K562 (cell line): ENCODE results near the gene FGF14. TPM values are rescaled to one million over a fixed set of nuclear protein-coding genes. Genes with fewer than 3 reads are reported as not detected.

Source experiments
- ATAC-seq: fragments of 200-7000 bp; cut with Tn5 transposase; 3 replicates; pipeline ENCODE4 v1.9.1; 2020; ENCODE audit warnings: moderate library complexity
- BruUV-seq: library from RNA; stranded (reverse); fragments of 400-500 nt; replicated peaks from 2 replicates; lab custom pipeline; 2021; lab: Mats Ljungman, UMichigan
- CTCF ChIA-PET: fragments of 300-600 bp; formaldehyde crosslinking; extraction: SDS; loops from one replicate; lab custom pipeline; 2021; ENCODE audit warnings: low intra/inter-chr PET ratio; lab: Yijun Ruan, JAX
- POLR2A ChIA-PET: fragments of 300-600, 350-650 bp; sonication (Branson Sonifier 250); formaldehyde crosslinking; extraction: SDS; loops from one replicate; lab custom pipeline; 2021; ENCODE audit warnings: antibody characterized with exemption, inconsistent platforms; lab: Yijun Ruan, JAX
- DNase-seq, 4 experiments: peaks; one replicate each; pipeline versions ENCODE4 v3.0.0 to v3.0.0-alpha.2; 2011 to 2018; ENCODE audit warnings: low spot score in 3 of 4, mixed read lengths in 3 of 4; ENCODE audit errors: extremely low read depth in 1 of 4
- FAIRE-seq: peaks from 2 replicates; lab custom pipeline; 2011; peaks lifted over from hg19 to GRCh38; lab: Jason Lieb, UNC
- H2AFZ ChIP-seq: 2 replicates; pipeline ENCODE4 v1.6.0; 2011; ENCODE audit warnings: low read depth, low read length, control low read depth, inconsistent platforms
- H3K27ac ChIP-seq: fragments of 200-600 bp; 3 replicates; pipeline ENCODE4 v1.8.0; 2011; ENCODE audit warnings: low read depth, mild to moderate bottlenecking, control low read depth, inconsistent platforms, low read length, moderate library complexity, mixed read lengths; ENCODE audit errors: extremely low read depth
- H3K27me3 ChIP-seq, 2 experiments: fragments of 300-600 bp in 1 of 2; 2 replicates in 1 of 2; 3 replicates in 1 of 2; pipeline versions ENCODE4 v1.6.0 to v1.8.0; 2011; ENCODE audit warnings: inconsistent platforms in 2 of 2, low read length in 2 of 2, mild to moderate bottlenecking in 1 of 2, mixed read lengths in 1 of 2, moderate library complexity in 1 of 2; ENCODE audit not compliant: control insufficient read depth in 2 of 2, insufficient read depth in 2 of 2
- H3K36me3 ChIP-seq: fragments of 300-600 bp; 3 replicates; pipeline ENCODE4 v1.8.0; 2011; ENCODE audit warnings: mild to moderate bottlenecking, low read length, inconsistent platforms; ENCODE audit not compliant: control insufficient read depth, insufficient read depth
- H3K4me1 ChIP-seq, 2 experiments: fragments of 200-600 bp in 1 of 2; replicated peaks in 1 of 2; 2 replicates in 1 of 2; 3 replicates in 1 of 2; pipeline versions ENCODE4 v1.5.1 to v1.8.0; 2011; ENCODE audit warnings: inconsistent platforms in 2 of 2, low read length in 2 of 2, mild to moderate bottlenecking in 1 of 2, mixed read lengths in 1 of 2, moderate library complexity in 1 of 2; ENCODE audit not compliant: control insufficient read depth in 2 of 2, insufficient read depth in 2 of 2
- H3K4me2 ChIP-seq: 2 replicates; pipeline ENCODE4 v1.6.1; 2011; ENCODE audit warnings: low read length, control low read depth, inconsistent platforms, mixed read lengths; ENCODE audit not compliant: insufficient read depth
- H3K4me3 ChIP-seq: fragments of 200-600 bp; sonication (generic), shearing (Covaris generic); 2 replicates; pipeline ENCODE4 v1.5.1; 2016; ENCODE audit warnings: control low read depth, inconsistent platforms
- H3K79me2 ChIP-seq: fragments of 200-600 bp; 3 replicates; pipeline ENCODE4 v1.8.0; 2011; ENCODE audit warnings: low read length, inconsistent platforms; ENCODE audit not compliant: control insufficient read depth, insufficient read depth
- H3K9ac ChIP-seq, 2 experiments: 2 replicates each; pipeline versions ENCODE4 v1.6.0 to v1.6.1; 2011; ENCODE audit warnings: low read depth in 2 of 2, low read length in 2 of 2, control low read depth in 1 of 2, inconsistent platforms in 1 of 2, mild to moderate bottlenecking in 1 of 2, mixed read lengths in 1 of 2; ENCODE audit not compliant: insufficient read depth in 1 of 2
- H3K9me1 ChIP-seq: one replicate; pipeline ENCODE4 v1.6.0; 2011; ENCODE audit warnings: inconsistent platforms, mild to moderate bottlenecking, low read length, moderate library complexity; ENCODE audit not compliant: control insufficient read depth, insufficient read depth
- H3K9me3 ChIP-seq: replicated peaks from 2 replicates; pipeline ENCODE4 v1.5.1; 2011; ENCODE audit warnings: low read depth, low read length, inconsistent platforms; ENCODE audit not compliant: control insufficient read depth, insufficient read depth
- H4K20me1 ChIP-seq: replicated peaks from 2 replicates; pipeline ENCODE4 v1.6.1; 2011; ENCODE audit warnings: low read length, inconsistent platforms, mixed read lengths; ENCODE audit not compliant: control insufficient read depth, insufficient read depth
- CBFA2T2 ChIP-seq: fragments of 450-650 bp; conservative IDR thresholded peaks from 2 replicates; pipeline ENCODE4 v1.6.1; 2017; ENCODE audit warnings: mild to moderate bottlenecking
- HMG20A ChIP-seq: fragments of 450-650 bp; formaldehyde crosslinking; conservative IDR thresholded peaks from 2 replicates; pipeline ENCODE4 v1.4.0; 2020; ENCODE audit warnings: mild to moderate bottlenecking, mixed read lengths
- KDM4B ChIP-seq, 2 experiments: fragments of 450-650 bp in 1 of 2; sonication (generic) in 1 of 2; IDR thresholded peaks; 2 replicates each; pipeline ENCODE4 v1.6.1; 2016 to 2017; ENCODE audit warnings: borderline replicate concordance in 2 of 2, antibody characterized with exemption in 1 of 2, low read depth in 1 of 2, mild to moderate bottlenecking in 1 of 2
- RREB1 ChIP-seq: fragments of 250-450 bp; sonication (Bioruptor Pico); IDR thresholded peaks from 2 replicates; pipeline ENCODE4 v1.4.0; 2020
- SAFB ChIP-seq: fragments of 200-400 bp; formaldehyde crosslinking; IDR thresholded peaks from 2 replicates; pipeline ENCODE4 v1.6.1; 2017; ENCODE audit warnings: low read depth, low read length, borderline replicate concordance
- ZBTB1 ChIP-seq: sonication (generic); formaldehyde crosslinking; IDR thresholded peaks from 2 replicates; pipeline ENCODE4 v1.8.1; 2023; ENCODE audit warnings: missing genetic modification reagents, low read depth, mild to moderate bottlenecking, borderline replicate concordance
- ZBTB17 ChIP-seq: fragments of 450-650 bp; formaldehyde crosslinking; IDR thresholded peaks from 2 replicates; pipeline ENCODE4 v1.4.0; 2020; ENCODE audit warnings: mild to moderate bottlenecking
- ZNF668 ChIP-seq: fragments of 250-450 bp; sonication (Bioruptor Pico); IDR thresholded peaks from 2 replicates; pipeline ENCODE4 v1.8.0; 2022; ENCODE audit warnings: mild to moderate bottlenecking, inconsistent platforms
- ZNF699 ChIP-seq: fragments of 250-450 bp; sonication (Bioruptor Pico); IDR thresholded peaks from 2 replicates; pipeline ENCODE4 v1.8.0; 2021; ENCODE audit warnings: mild to moderate bottlenecking, moderate library complexity; ENCODE audit not compliant: insufficient replicate concordance
- ZNF766 ChIP-seq: fragments of 200-800 bp; sonication (Bioruptor generic); conservative IDR thresholded peaks from 2 replicates; pipeline ENCODE4 v1.6.1; 2016; ENCODE audit warnings: missing genetic modification characterization, missing compliant biosample characterization
- WGBS: fragments of 100-300 bp; shearing (Covaris generic); methylation state at CpG from one replicate; pipeline ENCODE4 v1.1.6; 2016; ENCODE audit warnings: low coverage, mixed read lengths; ENCODE audit not compliant: insufficient coverage; ENCODE audit errors: missing lambda C conversion rate; 5-methylcytosine and 5-hydroxymethylcytosine counted together
- in situ Hi-C: fragments of 300-500 bp; cut with MboI; formaldehyde crosslinking; loops from 4 replicates; pipeline ENCODE4 v1.15.0; 2018; ENCODE audit warnings: inconsistent platforms, mixed read lengths
- intact Hi-C: fragments of 100-400 bp; cut with micrococcal nuclease; formaldehyde crosslinking; loops from 2 replicates; pipeline ENCODE4 v1.14.2; 2022
- polyA plus RNA-seq, 8 experiments: library from polyadenylated mRNA; depleted of rRNA in 4 of 8; stranded (reverse) in 5 of 8; unstranded in 3 of 8; fragments of >200 nt; fragmentation: Nextera tagmentation in 2 of 8; fragmentation: Illumina TruSeq in 1 of 8; extraction: Ambion mirVana in 2 of 8; extraction: Trizol in 1 of 8; gene quantifications; 2 replicates each; pipeline versions ENCODE4 v1.2.1 to v1.2.3, GENCODE V29; 2011 to 2014; ENCODE audit warnings: inconsistent platforms in 1 of 8, missing spikeins in 1 of 8
- total RNA-seq, 7 experiments: library from RNA; depleted of rRNA in 6 of 7; stranded (reverse); fragments of >200 nt in 6 of 7; fragmentation: Illumina TruSeq in 2 of 7; extraction: Trizol in 2 of 7; gene quantifications; 2 replicates each; pipeline versions ENCODE4 v1.2.1 to v1.2.3, GENCODE V29; 2011 to 2021; ENCODE audit warnings: low replicate concordance in 1 of 7
- TF ChIP-seq, protein P1 (sequence below): fragments of 450-650 bp; IDR thresholded peaks from 2 replicates; pipeline ENCODE4 v1.6.1; 2018; ENCODE audit warnings: mild to moderate bottlenecking, low read depth; ENCODE audit not compliant: partially characterized antibody
- TF ChIP-seq, protein P2 (sequence below): sonication (generic); formaldehyde crosslinking; IDR thresholded peaks from 2 replicates; pipeline ENCODE4 v1.9.0; 2022; ENCODE audit warnings: mild to moderate bottlenecking, missing genetic modification reagents
- TF ChIP-seq, protein P3 (sequence below), 2 experiments: fragments of 450-650 bp in 1 of 2; sonication (generic) in 1 of 2; formaldehyde crosslinking in 1 of 2; IDR thresholded peaks in 1 of 2; conservative IDR thresholded peaks in 1 of 2; 2 replicates each; pipeline versions ENCODE4 v1.6.1 to v1.8.1; 2016 to 2023; ENCODE audit warnings: mild to moderate bottlenecking in 2 of 2, moderate library complexity in 2 of 2, inconsistent platforms in 1 of 2, missing genetic modification reagents in 1 of 2

Gene FGF14
- total and polyA plus RNA-seq, 9 of the 15 experiments (the other 6 are each of a cell fraction or from before 2014, with no cell fraction given) = not detected

DNA sequence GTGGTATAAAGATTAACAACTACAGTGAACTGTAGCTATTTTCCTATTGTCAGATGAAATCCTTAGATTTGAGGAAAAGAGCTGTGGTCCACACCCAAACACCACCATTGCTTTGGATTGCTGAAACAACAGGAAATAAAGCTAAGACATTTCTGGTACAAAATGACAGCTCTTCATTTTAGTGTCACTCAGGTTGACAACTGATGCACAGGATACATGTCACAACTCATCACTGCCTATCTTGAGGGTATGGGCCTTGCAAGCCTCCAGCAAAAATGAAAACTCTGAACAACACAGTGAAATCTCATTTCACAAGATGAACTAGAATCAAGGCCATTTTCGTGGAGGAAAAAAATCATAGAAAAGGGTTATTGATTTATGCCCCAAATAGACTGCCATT, 609.7 kb downstream of the FGF14 start (continued):
- no peak for TF ChIP-seq RREB1 (CRISPR knock-in tag)
- TF ChIP-seq, protein P1, sequence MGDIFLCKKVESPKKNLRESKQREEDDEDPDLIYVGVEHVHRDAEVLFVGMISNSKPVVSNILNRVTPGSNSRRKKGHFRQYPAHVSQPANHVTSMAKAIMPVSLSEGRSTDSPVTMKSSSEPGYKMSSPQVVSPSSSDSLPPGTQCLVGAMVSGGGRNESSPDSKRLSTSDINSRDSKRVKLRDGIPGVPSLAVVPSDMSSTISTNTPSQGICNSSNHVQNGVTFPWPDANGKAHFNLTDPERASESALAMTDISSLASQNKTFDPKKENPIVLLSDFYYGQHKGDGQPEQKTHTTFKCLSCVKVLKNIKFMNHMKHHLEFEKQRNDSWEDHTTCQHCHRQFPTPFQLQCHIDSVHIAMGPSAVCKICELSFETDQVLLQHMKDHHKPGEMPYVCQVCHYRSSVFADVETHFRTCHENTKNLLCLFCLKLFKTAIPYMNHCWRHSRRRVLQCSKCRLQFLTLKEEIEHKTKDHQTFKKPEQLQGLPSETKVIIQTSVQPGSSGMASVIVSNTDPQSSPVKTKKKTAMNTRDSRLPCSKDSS = no peak
- TF ChIP-seq SAFB = no peak

GRCh38 chr13:101785858-101786257, 616.0 kb downstream of the FGF14 start:
- in situ Hi-C loops (no loop called here), intact Hi-C loops (no loop called here)
- no peak overlapping the region for H3K4me2 ChIP-seq
- CTCF ChIA-PET = no interaction called here
- BruUV-seq = no TSS peak
- H3K9ac ChIP-seq = no peak overlapping the region
- no peaks in the 10 kb centered on the region for H3K36me3 ChIP-seq
- ATAC-seq (no peak), FAIRE-seq (no peak), DNase-seq (no peak)
- no peaks in the 10 kb centered on the region for H3K27me3 ChIP-seq
- no peaks in the 10 kb centered on the region for H3K4me1 ChIP-seq
- H4K20me1 ChIP-seq = no peaks in the 10 kb centered on the region
- H3K27ac ChIP-seq = no peak overlapping the region
- H3K4me3 ChIP-seq = no peak overlapping the region
- 0% methylated on average over 1 of the region's 1 CpG for WGBS
- no peaks in the 10 kb centered on the region for H3K9me1 ChIP-seq
- no peak overlapping the region for H2AFZ ChIP-seq
- POLR2A ChIA-PET = no interaction called here
- no peaks in the 10 kb centered on the region for H3K9me3 ChIP-seq
- no peaks in the 10 kb centered on the region for H3K79me2 ChIP-seq
- no peak for TF ChIP-seq HMG20A (CRISPR knock-in tag)
- no peak for TF ChIP-seq ZBTB1
- TF ChIP-seq, protein P2, sequence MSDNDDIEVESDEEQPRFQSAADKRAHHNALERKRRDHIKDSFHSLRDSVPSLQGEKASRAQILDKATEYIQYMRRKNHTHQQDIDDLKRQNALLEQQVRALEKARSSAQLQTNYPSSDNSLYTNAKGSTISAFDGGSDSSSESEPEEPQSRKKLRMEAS (CRISPR knock-in tag) = no peak
- TF ChIP-seq KDM4B (IDR thresholded peaks at IDR 0.05; ENCODE audit: borderline replicate concordance in 2 of 2, low read depth in 1 of 2) = no peak
- no peak for TF ChIP-seq ZNF766 (CRISPR knock-in tag)
- TF ChIP-seq ZBTB17 (CRISPR knock-in tag) = no peak
- TF ChIP-seq ZNF699 (CRISPR knock-in tag) = no peak
- no peak for TF ChIP-seq CBFA2T2
- TF ChIP-seq, protein P3, sequence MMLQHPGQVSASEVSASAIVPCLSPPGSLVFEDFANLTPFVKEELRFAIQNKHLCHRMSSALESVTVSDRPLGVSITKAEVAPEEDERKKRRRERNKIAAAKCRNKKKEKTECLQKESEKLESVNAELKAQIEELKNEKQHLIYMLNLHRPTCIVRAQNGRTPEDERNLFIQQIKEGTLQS (IDR thresholded peaks at IDR 0.05) = no peak
- TF ChIP-seq, protein P3 (CRISPR knock-in tag; conservative IDR thresholded peaks at IDR 0.05) = no peak
- TF ChIP-seq ZNF668 (CRISPR knock-in tag) = no peak
